Activated CD4-positive, alpha-beta T cell treated with anti-CD3 and anti-CD28 coated beads, Interleukin-2, amount 10 ng/mL, durations not matched to agents 24 days and 14 days (primary cell): ENCODE results near the gene UBAP2L. TPM values are rescaled to one million over a fixed set of nuclear protein-coding genes. Genes with fewer than 3 reads are reported as not detected.

Source experiments
- DNase-seq: peaks from one replicate; pipeline ENCODE4 v3.0.0; 2022
- H3K27ac Mint-ChIP-seq: one replicate; pipeline ENCODE4 v1.8.0; 2022; ENCODE audit warnings: mild to moderate bottlenecking, mixed read lengths
- H3K27me3 Mint-ChIP-seq: one replicate; pipeline ENCODE4 v1.8.0; 2022; ENCODE audit warnings: mixed read lengths
- H3K36me3 Mint-ChIP-seq: one replicate; pipeline ENCODE4 v1.8.0; 2022; ENCODE audit warnings: low read depth, mild to moderate bottlenecking, mixed read lengths
- H3K4me1 Mint-ChIP-seq: one replicate; pipeline ENCODE4 v1.8.0; 2021; ENCODE audit warnings: mixed read lengths
- H3K4me3 Mint-ChIP-seq: one replicate; pipeline ENCODE4 v1.8.0; 2022; ENCODE audit warnings: mild to moderate bottlenecking, moderate library complexity, mixed read lengths
- H3K9me3 Mint-ChIP-seq: one replicate; pipeline ENCODE4 v1.8.0; 2021; ENCODE audit warnings: mixed read lengths
- intact Hi-C: fragments of 100-400 bp; cut with micrococcal nuclease; formaldehyde crosslinking; loops from one replicate; pipeline ENCODE4 v1.15.1; 2023
- total RNA-seq: library from RNA; stranded (reverse); gene quantifications from 2 replicates; pipeline ENCODE4 v1.2.3, GENCODE V29; 2022

UBAP2L gene
- total RNA-seq, 1 donor from 2014 or later = 277 TPM

GRCh38 chr1:154318386-154318785 lies 97.6 kb downstream of the UBAP2L start:
- H3K4me3 Mint-ChIP-seq = no peak overlapping the region
- H3K9me3 Mint-ChIP-seq = peaks cover 12% of the 10 kb centered on the region
- DNase-seq = no peak
- H3K27ac Mint-ChIP-seq = no peak overlapping the region
- H3K36me3 Mint-ChIP-seq = no peaks in the 10 kb centered on the region
- intact Hi-C loops = no loop called here
- H3K27me3 Mint-ChIP-seq = peaks cover 27% of the 10 kb centered on the region
- no peaks in the 10 kb centered on the region for H3K4me1 Mint-ChIP-seq

Other genes starting within 250 kb of the UBAP2L start
- 195 and 200 TPM in 2 replicates for gene JTB, start 243.3 kb upstream of the UBAP2L start, total RNA-seq
- 6.5 and 6.7 TPM in 2 replicates for gene RAB13, start 234.6 kb upstream of the UBAP2L start, total RNA-seq
- 1,207 and 1,242 TPM in 2 replicates for gene RPS27, start 230.2 kb upstream of the UBAP2L start, total RNA-seq
- gene NUP210L, start 65.9 kb upstream of the UBAP2L start, total RNA-seq = 0.02 TPM in 1 of 2 replicates, not detected in the other
- 633 and 635 TPM in 2 replicates for gene TPM3, start 28.9 kb upstream of the UBAP2L start, total RNA-seq
- not detected in 2 replicates for gene CFAP141, start 14.6 kb upstream of the UBAP2L start, total RNA-seq
- gene HAX1, start 51.7 kb downstream of the UBAP2L start, total RNA-seq = 114 and 118 TPM in 2 replicates
- not detected in 2 replicates for gene AQP10, start 100.1 kb downstream of the UBAP2L start, total RNA-seq
- 49.4 and 49.6 TPM in 2 replicates for gene ATP8B2, start 104.6 kb downstream of the UBAP2L start, total RNA-seq
- gene IL6R, start 184.4 kb downstream of the UBAP2L start, total RNA-seq = 3.0 and 3.3 TPM in 2 replicates